Smooth muscle cell of bladder (primary cell): ENCODE results near the gene TNPO1. TPM values are rescaled to one million over a fixed set of nuclear protein-coding genes. Genes with fewer than 3 reads are reported as not detected.

Experiments used
- total RNA-seq: library from RNA; depleted of rRNA; stranded (reverse); fragments of >200 nt; gene quantifications from 2 replicates; pipeline ENCODE4 v1.2.3, GENCODE V29; 2014

TNPO1 gene
- total RNA-seq: 407 and 545 TPM in 2 replicates

GRCh38 chr5:72816284-72817075 is at the start of gene TNPO1:
Gene TNPO1 (plus strand): TSS chr5:72816661. CDS start chr5:72816738, 77 bp downstream.

GRCh38 chr5:72955768-72956323 is 139.4 kb downstream of the TNPO1 start, which contains the start of gene FCHO2:
Gene FCHO2 (plus strand): TSS chr5:72956041. CDS start chr5:72956097, 56 bp downstream.

Other genes with a start within 250 kb of the TNPO1 start
- gene FCHO2, start 139.4 kb downstream of the TNPO1 start, total RNA-seq: 10.7 and 11.0 TPM in 2 replicates